T47D (cell line): ENCODE data around the gene DHRS3.
A peak's percentile ranks its signal among the peaks of the same experiment; 100 is the strongest.

Experiments
- DNase-seq, 2 experiments: peaks; one replicate each; pipeline versions ENCODE4 v3.0.0 to v3.0.0-alpha.2; 2011 to 2012; ENCODE audit warnings: low read depth in 1 of 2, low spot score in 1 of 2
- JUND ChIP-seq: IDR thresholded peaks from 2 replicates; pipeline ENCODE4 v1.6.1; 2012; ENCODE audit warnings: low read depth
- in situ Hi-C: cut with HindIII; loops from 2 replicates; pipeline ENCODE4 v1.10.0; 2016; ENCODE audit warnings: low sequenced_read_pairs, low pct_unique_long_range_greater_than_20kb

Gene DHRS3

GRCh38 chr1:12608311-12608957 lies 9.6 kb downstream of the DHRS3 start:
- no peak for DNase-seq
- in situ Hi-C loops, result no loop called here
- no peak for TF ChIP-seq JUND

GRCh38 chr1:12607263-12607662 lies 10.7 kb downstream of the DHRS3 start:
- TF ChIP-seq JUND, result no peak
- in situ Hi-C loops, result no loop called here
- DNase-seq, result no peak

DNA sequence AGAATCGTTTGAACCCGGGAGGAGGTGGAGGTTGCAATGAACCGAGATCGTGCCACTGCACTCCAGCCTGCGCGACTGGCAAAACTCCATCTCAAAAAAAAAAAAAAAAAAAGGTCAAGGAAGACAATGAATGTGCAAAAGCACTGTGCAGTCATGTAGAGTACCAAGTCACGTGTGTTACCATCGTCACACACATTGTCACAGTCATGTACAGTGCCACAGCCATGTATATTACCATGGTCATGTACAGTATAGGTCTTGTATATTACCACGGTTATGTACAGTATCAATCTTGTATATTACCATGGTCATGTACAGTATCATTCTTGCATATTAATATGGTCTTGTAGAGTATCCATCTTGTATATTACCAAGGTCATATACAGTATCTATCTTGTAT lies 13.0 kb downstream of the DHRS3 start:
- DNase-seq, result no peak
- in situ Hi-C loops, result no loop called here
- TF ChIP-seq JUND, result no peak

- in situ Hi-C loops, result no loop called here
- no peak for TF ChIP-seq JUND
- DNase-seq, result no peak
These were observed 13.7 kb downstream of the DHRS3 start for GRCh38 chr1:12604114-12604874.

DNA sequence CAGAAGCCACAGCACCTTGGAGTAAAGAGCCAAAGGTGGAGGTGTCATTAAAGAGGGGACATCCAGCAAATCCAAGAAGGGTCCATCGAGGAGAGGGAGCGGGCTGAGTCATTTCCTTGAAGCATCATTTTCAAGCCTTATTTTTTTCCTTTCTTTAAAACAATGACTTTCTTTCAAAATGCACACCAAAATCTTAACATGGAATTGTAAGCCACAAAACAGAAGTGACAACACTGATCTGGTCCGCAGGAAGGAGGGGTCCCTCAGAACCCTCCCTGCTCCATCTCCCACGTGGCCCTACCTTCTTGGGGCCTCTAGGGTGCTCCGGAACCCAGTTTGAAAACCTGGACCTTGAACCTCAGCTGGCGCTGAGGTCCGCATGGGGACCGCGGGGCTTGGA lies 14.8 kb downstream of the DHRS3 start:
- no peak for DNase-seq
- in situ Hi-C loops, result no loop called here
- TF ChIP-seq JUND, result no peak

DNA sequence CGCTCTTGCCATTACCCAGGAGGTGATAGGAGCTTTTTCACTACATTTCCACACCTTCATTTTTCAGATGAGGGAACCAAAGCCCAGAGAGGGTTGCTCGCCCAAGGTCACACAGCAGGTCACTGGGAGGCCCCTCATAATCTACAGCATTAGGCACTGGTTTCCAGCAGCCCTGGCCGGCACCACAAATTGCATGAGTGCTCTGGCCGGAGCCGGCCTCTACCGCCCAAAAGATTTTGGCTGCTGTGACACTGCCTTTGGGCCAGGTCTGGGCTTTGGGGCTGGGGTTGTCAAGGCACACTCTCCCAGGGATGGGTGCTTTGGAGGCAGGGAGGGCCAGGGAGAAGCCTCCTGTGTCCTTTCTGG lies 15.4 kb downstream of the DHRS3 start:
- in situ Hi-C loops, result no loop called here
- no peak for TF ChIP-seq JUND

DNA sequence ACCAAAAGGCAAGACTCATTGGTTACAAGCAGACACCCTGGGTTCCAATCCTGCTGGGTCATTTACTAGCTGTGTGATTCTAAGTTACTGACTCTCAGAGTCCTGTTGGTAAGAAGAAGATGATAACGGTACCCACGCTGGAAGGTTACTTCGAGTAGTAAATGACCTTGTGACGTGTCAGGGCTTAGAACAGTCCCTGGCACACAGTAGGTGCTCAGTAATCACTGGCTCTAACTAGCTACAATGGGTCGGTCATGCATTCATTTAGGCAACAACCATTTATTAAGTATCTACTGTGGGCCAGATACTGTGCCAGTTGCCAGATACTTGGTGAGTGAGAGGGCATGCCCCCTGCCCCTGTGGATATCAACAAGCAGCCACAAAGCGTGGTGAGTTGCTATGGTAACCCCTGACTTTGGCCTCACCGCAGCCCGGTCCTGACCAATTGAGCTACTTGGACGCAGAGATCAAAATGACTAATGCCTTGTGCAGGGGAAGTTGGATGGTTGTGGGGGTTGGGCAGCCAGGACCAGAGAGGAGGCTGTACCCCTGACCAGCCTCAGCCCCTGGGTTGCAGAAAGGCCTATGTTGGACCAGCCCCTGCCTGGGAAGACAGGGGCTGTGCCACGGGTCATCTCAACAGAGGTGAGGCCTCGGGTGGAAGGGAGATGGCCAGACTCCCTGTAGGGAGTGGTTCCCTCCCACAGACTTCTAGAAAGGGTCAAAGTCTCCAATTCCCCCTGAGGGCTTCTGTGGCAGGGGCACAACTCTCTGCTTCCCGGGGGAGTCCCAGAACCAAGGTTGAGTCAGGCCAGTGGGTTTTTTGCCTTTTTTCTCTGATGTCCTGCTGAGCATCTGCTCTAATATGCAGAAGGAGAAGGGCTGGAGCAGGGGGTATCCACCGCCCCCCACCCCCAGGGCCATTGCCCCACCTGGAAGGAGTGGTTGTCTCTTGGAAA lies 16.0 kb downstream of the DHRS3 start:
- in situ Hi-C loops, result no loop called here
- no peak for DNase-seq
- TF ChIP-seq JUND, result no peak

More for the DNA sequence above, 15.4 kb downstream of the DHRS3 start:
- DNase-seq, result no peak

DNA sequence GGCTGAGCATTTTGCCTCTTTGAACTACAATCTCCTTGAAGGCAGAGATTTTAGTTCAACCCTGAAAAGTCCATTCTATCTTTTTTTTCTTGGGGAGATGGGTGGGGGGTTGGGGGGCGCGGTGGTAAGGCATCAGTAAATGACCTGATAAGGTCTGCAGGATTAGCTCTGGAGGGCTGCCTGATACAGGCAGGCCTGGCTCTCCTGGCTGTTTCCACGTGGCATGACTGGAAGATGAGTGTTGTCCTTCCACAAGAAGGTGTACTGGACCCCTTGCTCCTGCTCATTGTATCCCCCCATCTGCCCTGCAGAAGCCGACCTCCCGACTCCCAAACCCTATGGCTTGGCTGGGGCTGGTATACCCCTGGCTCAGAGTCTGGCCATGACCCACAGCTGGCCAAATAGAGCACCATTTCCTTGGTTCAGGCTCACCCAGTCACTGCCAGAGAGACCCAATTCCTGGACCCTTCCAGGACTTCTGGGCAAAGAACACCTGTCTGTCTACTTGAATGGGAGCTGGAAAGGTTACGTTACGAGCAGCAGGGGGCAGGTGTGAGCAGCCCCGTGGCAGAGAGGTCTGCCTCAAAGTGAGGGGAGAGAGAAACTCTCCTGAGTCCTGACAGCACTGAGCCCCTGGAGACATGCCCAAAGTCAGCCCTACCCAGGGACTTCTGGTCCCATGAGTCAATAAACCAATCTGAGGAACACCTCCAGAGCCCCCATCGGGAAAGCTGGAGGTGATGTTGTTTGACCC lies 17.0 kb downstream of the DHRS3 start:
- DNase-seq, result peak in 1 of 2 experiments; percentile 47
- TF ChIP-seq JUND, result no peak
- in situ Hi-C loops, result no loop called here

- in situ Hi-C loops, result no loop called here
- peak in 1 of 2 experiments; percentile 36 for DNase-seq
- TF ChIP-seq JUND, result no peak
These were observed 17.7 kb downstream of the DHRS3 start for GRCh38 chr1:12600335-12600734.

DNA sequence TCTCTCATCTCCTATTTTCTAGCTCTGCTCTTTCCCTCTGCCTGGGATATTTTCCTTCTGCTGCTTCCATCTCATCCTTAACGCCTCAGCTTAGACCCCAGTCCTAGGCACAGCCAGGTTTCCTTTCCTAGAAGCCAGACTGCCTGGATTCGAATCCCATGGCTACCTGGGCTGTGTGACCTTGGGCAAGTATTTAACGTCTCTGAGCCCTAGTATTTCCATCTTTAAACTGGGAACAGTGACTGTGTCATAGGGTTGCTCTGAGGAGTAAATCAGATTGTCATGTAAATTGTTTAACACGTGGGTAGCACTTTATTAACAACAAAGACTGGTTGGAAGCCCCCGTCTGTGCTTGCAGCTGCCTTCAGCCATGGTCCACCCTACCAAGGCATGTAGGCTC lies 18.4 kb downstream of the DHRS3 start:
- DNase-seq, result no peak
- TF ChIP-seq JUND, result no peak
- in situ Hi-C loops, result no loop called here

DNA sequence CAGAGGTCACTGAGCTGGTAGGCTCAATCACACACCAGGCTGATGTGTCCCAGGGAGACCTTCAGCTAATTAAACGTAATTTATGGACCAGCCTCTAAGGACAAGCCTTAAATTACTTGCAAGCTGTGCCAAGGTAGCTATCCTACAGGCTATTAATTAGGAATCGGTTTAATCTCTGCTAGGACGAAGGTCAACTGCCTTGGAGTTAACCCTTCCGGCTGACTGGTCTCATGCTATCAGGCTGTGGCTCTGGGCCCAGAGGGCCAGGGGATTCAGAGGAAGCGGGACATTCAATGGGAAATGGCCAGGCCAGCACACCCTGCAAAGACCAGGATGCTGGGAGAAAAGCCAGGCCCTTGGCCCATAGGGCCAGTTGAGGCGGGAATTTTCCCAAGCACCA lies 19.0 kb downstream of the DHRS3 start:
- in situ Hi-C loops, result no loop called here
- TF ChIP-seq JUND, result no peak
- no peak for DNase-seq

- in situ Hi-C loops, result no loop called here
- peak in 1 of 2 experiments; percentile 83 for DNase-seq
- TF ChIP-seq JUND, result no peak
These were observed 20.2 kb downstream of the DHRS3 start for GRCh38 chr1:12597792-12598191.
